WTC11 (cell line): ENCODE measurements around the gene HAND1.

Source experiments
- CREB1 ChIP-seq: sonication (generic); formaldehyde crosslinking; IDR thresholded peaks from 2 replicates; pipeline ENCODE4 v1.8.0; 2023; ENCODE audit warnings: mild to moderate bottlenecking, missing genetic modification reagents
- CREM ChIP-seq: sonication (generic); formaldehyde crosslinking; IDR thresholded peaks from 2 replicates; pipeline ENCODE4 v1.8.1; 2022; ENCODE audit warnings: mild to moderate bottlenecking, missing genetic modification reagents, moderate library complexity
- CTCF ChIP-seq: fragments of 200-600 bp; IDR thresholded peaks from 2 replicates; pipeline ENCODE4 v1.8.0; 2022; ENCODE audit warnings: antibody characterized with exemption
- FOXJ3 ChIP-seq: sonication (generic); formaldehyde crosslinking; IDR thresholded peaks from 2 replicates; pipeline ENCODE4 v1.9.0; 2021; ENCODE audit warnings: missing genetic modification reagents, mild to moderate bottlenecking, borderline replicate concordance
- HMGXB4 ChIP-seq: sonication (generic); formaldehyde crosslinking; IDR thresholded peaks from 2 replicates; pipeline ENCODE4 v1.8.1; 2023; ENCODE audit warnings: mild to moderate bottlenecking, moderate library complexity, missing genetic modification reagents
- JUN ChIP-seq: sonication (generic); formaldehyde crosslinking; IDR thresholded peaks from 2 replicates; pipeline ENCODE4 v1.8.0; 2023; ENCODE audit warnings: mild to moderate bottlenecking, missing genetic modification reagents
- MAX ChIP-seq: sonication (generic); formaldehyde crosslinking; IDR thresholded peaks from 2 replicates; pipeline ENCODE4 v1.8.0; 2022; ENCODE audit warnings: mild to moderate bottlenecking, missing genetic modification reagents
- MLX ChIP-seq: sonication (generic); formaldehyde crosslinking; IDR thresholded peaks from 2 replicates; pipeline ENCODE4 v1.8.1; 2023; ENCODE audit warnings: mild to moderate bottlenecking, missing genetic modification reagents, moderate library complexity
- TCF7 ChIP-seq: sonication (generic); formaldehyde crosslinking; IDR thresholded peaks from 2 replicates; pipeline ENCODE4 v1.8.0; 2022; ENCODE audit warnings: mild to moderate bottlenecking, low read depth, missing genetic modification reagents, moderate library complexity
- TP53 ChIP-seq: sonication (generic); formaldehyde crosslinking; IDR thresholded peaks from 2 replicates; pipeline ENCODE4 v1.8.1; 2023; ENCODE audit warnings: mild to moderate bottlenecking, missing genetic modification reagents
- USF2 ChIP-seq: sonication (generic); formaldehyde crosslinking; IDR thresholded peaks from 2 replicates; pipeline ENCODE4 v1.8.1; 2023; ENCODE audit warnings: mild to moderate bottlenecking, missing genetic modification reagents, moderate library complexity
- ZNF121 ChIP-seq: sonication (generic); formaldehyde crosslinking; IDR thresholded peaks from 2 replicates; pipeline ENCODE4 v1.8.0; 2023; ENCODE audit warnings: missing genetic modification reagents

- TF ChIP-seq MLX (CRISPR knock-in tag) (no peak), JUN (CRISPR knock-in tag) (no peak), CTCF (no peak), HMGXB4 (CRISPR knock-in tag) (no peak), TP53 (CRISPR knock-in tag) (no peak), TCF7 (CRISPR knock-in tag) (no peak), USF2 (CRISPR knock-in tag) (no peak), CREB1 (no peak), ZNF121 (CRISPR knock-in tag) (no peak), MAX (no peak), FOXJ3 (no peak), CREM (CRISPR knock-in tag) (no peak)
These were observed 4.8 kb upstream of the HAND1 start for GRCh38 chr5:154482528-154483449.
